ENCODE measurements around the gene SLC6A7.

GRCh38 chr5:150196986-150197385 is 7.1 kb downstream of the SLC6A7 start:
- TF ChIP-seq, protein P1, sequence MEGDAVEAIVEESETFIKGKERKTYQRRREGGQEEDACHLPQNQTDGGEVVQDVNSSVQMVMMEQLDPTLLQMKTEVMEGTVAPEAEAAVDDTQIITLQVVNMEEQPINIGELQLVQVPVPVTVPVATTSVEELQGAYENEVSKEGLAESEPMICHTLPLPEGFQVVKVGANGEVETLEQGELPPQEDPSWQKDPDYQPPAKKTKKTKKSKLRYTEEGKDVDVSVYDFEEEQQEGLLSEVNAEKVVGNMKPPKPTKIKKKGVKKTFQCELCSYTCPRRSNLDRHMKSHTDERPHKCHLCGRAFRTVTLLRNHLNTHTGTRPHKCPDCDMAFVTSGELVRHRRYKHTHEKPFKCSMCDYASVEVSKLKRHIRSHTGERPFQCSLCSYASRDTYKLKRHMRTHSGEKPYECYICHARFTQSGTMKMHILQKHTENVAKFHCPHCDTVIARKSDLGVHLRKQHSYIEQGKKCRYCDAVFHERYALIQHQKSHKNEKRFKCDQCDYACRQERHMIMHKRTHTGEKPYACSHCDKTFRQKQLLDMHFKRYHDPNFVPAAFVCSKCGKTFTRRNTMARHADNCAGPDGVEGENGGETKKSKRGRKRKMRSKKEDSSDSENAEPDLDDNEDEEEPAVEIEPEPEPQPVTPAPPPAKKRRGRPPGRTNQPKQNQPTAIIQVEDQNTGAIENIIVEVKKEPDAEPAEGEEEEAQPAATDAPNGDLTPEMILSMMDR (IDR thresholded peaks at IDR 0.05) = no peak
- TF ChIP-seq JUND (IDR thresholded peaks at IDR 0.05) = no peak
- TF ChIP-seq TAF1 (IDR thresholded peaks at IDR 0.05; ENCODE audit: borderline replicate concordance, low read depth, low read length) = no peak
- TF ChIP-seq FOXJ3 (CRISPR knock-in tag; IDR thresholded peaks at IDR 0.05) = no peak
- no peak for TF ChIP-seq GATA2 (CRISPR knock-in tag; IDR thresholded peaks at IDR 0.05)
- no peak for TF ChIP-seq MXI1 (IDR thresholded peaks at IDR 0.05; ENCODE audit: low read depth, low read length)
- TF ChIP-seq, protein P2, sequence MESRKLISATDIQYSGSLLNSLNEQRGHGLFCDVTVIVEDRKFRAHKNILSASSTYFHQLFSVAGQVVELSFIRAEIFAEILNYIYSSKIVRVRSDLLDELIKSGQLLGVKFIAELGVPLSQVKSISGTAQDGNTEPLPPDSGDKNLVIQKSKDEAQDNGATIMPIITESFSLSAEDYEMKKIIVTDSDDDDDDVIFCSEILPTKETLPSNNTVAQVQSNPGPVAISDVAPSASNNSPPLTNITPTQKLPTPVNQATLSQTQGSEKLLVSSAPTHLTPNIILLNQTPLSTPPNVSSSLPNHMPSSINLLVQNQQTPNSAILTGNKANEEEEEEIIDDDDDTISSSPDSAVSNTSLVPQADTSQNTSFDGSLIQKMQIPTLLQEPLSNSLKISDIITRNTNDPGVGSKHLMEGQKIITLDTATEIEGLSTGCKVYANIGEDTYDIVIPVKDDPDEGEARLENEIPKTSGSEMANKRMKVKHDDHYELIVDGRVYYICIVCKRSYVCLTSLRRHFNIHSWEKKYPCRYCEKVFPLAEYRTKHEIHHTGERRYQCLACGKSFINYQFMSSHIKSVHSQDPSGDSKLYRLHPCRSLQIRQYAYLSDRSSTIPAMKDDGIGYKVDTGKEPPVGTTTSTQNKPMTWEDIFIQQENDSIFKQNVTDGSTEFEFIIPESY (IDR thresholded peaks at IDR 0.05; ENCODE audit: borderline replicate concordance, low read depth) = no peak
- no peak for TF ChIP-seq POLR2AphosphoS5 (IDR thresholded peaks at IDR 0.05; ENCODE audit: low read depth, low read length)
- TF ChIP-seq EZH2phosphoT487 (IDR thresholded peaks at IDR 0.05; ENCODE audit: borderline replicate concordance, low read depth) = no peak
- TF ChIP-seq YY1 (IDR thresholded peaks at IDR 0.05; ENCODE audit: low read depth) = no peak
